Stomach (tissue), 9 donors: ENCODE results near the gene TMEM131. TPM values are rescaled to one million over a fixed set of nuclear protein-coding genes. Genes with fewer than 3 reads are reported as not detected.

Experiments used
- DNase-seq, 2 donors: peaks; one replicate each; pipeline versions ENCODE4 v3.0.0 to v3.0.0-alpha.2; 2013 to 2019
- H3K27ac ChIP-seq, 5 donors: fragments of 200-600 bp in 4 of 5; sonication (generic) in 4 of 5; one replicate each; pipeline ENCODE4 v1.5.1; 2013 to 2019; ENCODE audit warnings: mild to moderate bottlenecking in 1 of 5, moderate library complexity in 1 of 5
- H3K27me3 ChIP-seq, 3 donors: fragments of 200-600 bp; sonication (generic); one replicate each; pipeline ENCODE4 v1.5.1; 2017 to 2019; ENCODE audit warnings: mixed run types in 1 of 3
- H3K36me3 ChIP-seq, 4 donors: fragments of 200-600 bp; sonication (generic); 1 replicate in 3 of 4; 2 replicates in 1 of 4; pipeline ENCODE4 v1.5.1; 2016 to 2019
- H3K4me1 ChIP-seq, 4 donors: fragments of 200-600 bp; sonication (generic); one replicate each; pipeline ENCODE4 v1.5.1; 2016 to 2019
- H3K4me3 ChIP-seq, 4 donors: fragments of 200-600 bp; sonication (generic) in 3 of 4; one replicate each; pipeline ENCODE4 v1.5.1; 2016 to 2019; ENCODE audit warnings: mild to moderate bottlenecking in 1 of 4
- H3K9me3 ChIP-seq, 4 donors: fragments of 200-600 bp; sonication (generic); one replicate each; pipeline ENCODE4 v1.5.1; 2016 to 2019
- CTCF ChIP-seq, 7 experiments: fragments of 450-650 bp in 4 of 7; fragments of 200-600 bp in 3 of 7; sonication (generic) in 3 of 7; IDR thresholded peaks; one replicate each; pipeline ENCODE4 v1.5.1; 2016 to 2019; ENCODE audit warnings: antibody characterized with exemption in 7 of 7, control low read depth in 2 of 7, mild to moderate bottlenecking in 1 of 7
- EP300 ChIP-seq: sonication (generic); formaldehyde crosslinking; IDR thresholded peaks from one replicate; pipeline ENCODE4 v1.6.1; 2017; ENCODE audit warnings: antibody characterized with exemption
- POLR2A ChIP-seq, 4 donors: fragments of 450-650 bp; IDR thresholded peaks; one replicate each; pipeline ENCODE4 v1.6.1; 2016; ENCODE audit warnings: antibody characterized with exemption in 4 of 4, control low read depth in 2 of 4, mild to moderate bottlenecking in 1 of 4, moderate library complexity in 1 of 4
- POLR2AphosphoS5 ChIP-seq, 3 donors: sonication (generic); formaldehyde crosslinking; IDR thresholded peaks; one replicate each; pipeline ENCODE4 v1.6.1; 2016; ENCODE audit warnings: antibody characterized with exemption in 3 of 3
- WGBS, 5 donors: extraction: QIAGEN DNeasy Blood & Tissue Kit in 3 of 5; methylation state at CpG; one replicate each; pipeline versions ENCODE4 v1.1.5 to v1.1.7; 2013 to 2018; 5-methylcytosine and 5-hydroxymethylcytosine counted together
- intact Hi-C: fragments of 100-400 bp; cut with DNase I; formaldehyde crosslinking; loops from one replicate; pipeline ENCODE4 v1.15.1; 2023; ENCODE audit warnings: low total_unique reads
- polyA plus RNA-seq, 3 donors: library from polyadenylated mRNA; stranded (reverse); fragments of 200-250 nt; gene quantifications; one replicate each; pipeline ENCODE4 v1.2.3, GENCODE V29; 2013
- total RNA-seq, 5 donors: library from RNA; depleted of rRNA; stranded (reverse); fragments of >200 nt; gene quantifications; one replicate each; pipeline versions ENCODE4 v1.1.0 to v1.2.3, GENCODE V29; 2014 to 2016
- donor health status: healthy with polysubstance abuse.
- donor health status: Bipolar disorder and iron deficiency.
- donor health status: healthy.

The TMEM131 gene
- total and polyA plus RNA-seq, 8 donors, result 4.4 to 119 (median 43.1) TPM

- Histone ChIP-seq H3K36me3 (no peaks in the 10 kb centered on the region), H3K4me3 (no peak overlapping the region), H3K9me3 (no peaks in the 10 kb centered on the region), H3K27me3 (peaks cover 0 to 13% (median 0%) of the 10 kb centered on the region in 3 donors), H3K27ac (no peak overlapping the region), H3K4me1 (peaks cover 0 to 8% (median 3%) of the 10 kb centered on the region in 4 donors)
- TF ChIP-seq POLR2AphosphoS5 (IDR thresholded peaks at IDR 0.05), result no peak
- TF ChIP-seq POLR2A (IDR thresholded peaks at IDR 0.05), result no peak
- TF ChIP-seq EP300, result no peak
- no peak for TF ChIP-seq CTCF (IDR thresholded peaks at IDR 0.05)
- no peak for DNase-seq
- intact Hi-C loops, result no loop called here
- WGBS, 5 donors, result 67 to 81% (median 81%) methylated on average over 17 of the region's 17 CpGs
These were observed 271.2 kb downstream of the TMEM131 start for GRCh38 chr2:97724501-97724900.

- H3K4me3 ChIP-seq, result no peak overlapping the region
- TF ChIP-seq EP300 (no peak), POLR2A (IDR thresholded peaks at IDR 0.05) (no peak), POLR2AphosphoS5 (IDR thresholded peaks at IDR 0.05) (no peak), CTCF (IDR thresholded peaks at IDR 0.05) (no peak)
- peaks cover 0 to 8% (median 3%) of the 10 kb centered on the region in 4 donors for H3K4me1 ChIP-seq
- intact Hi-C loops, result no loop called here
- H3K36me3 ChIP-seq, result no peaks in the 10 kb centered on the region
- WGBS, 5 donors, result 55 to 75% (median 61%) methylated on average over 31 to 41 of the region's 41 CpGs
- H3K27me3 ChIP-seq, result peaks cover 0 to 13% (median 0%) of the 10 kb centered on the region in 3 donors
- H3K27ac ChIP-seq, result no peak overlapping the region
- DNase-seq, result no peak
- no peaks in the 10 kb centered on the region for H3K9me3 ChIP-seq
These were observed 271.7 kb downstream of the TMEM131 start for GRCh38 chr2:97724073-97724410.

GRCh38 chr2:97723156-97724072 is 272.3 kb downstream of the TMEM131 start:
- 80 to 89% (median 82%) methylated on average over 36 to 37 of the region's 37 CpGs for WGBS, 5 donors
- H3K4me1 ChIP-seq, result peaks cover 0 to 8% (median 3%) of the 10 kb centered on the region in 4 donors
- no peaks in the 10 kb centered on the region for H3K9me3 ChIP-seq
- TF ChIP-seq POLR2A (IDR thresholded peaks at IDR 0.05), result no peak
- TF ChIP-seq EP300, result no peak
- no peak for TF ChIP-seq CTCF (IDR thresholded peaks at IDR 0.05)
- TF ChIP-seq POLR2AphosphoS5 (IDR thresholded peaks at IDR 0.05), result no peak
- H3K27ac ChIP-seq, result no peak overlapping the region
- intact Hi-C loops, result no loop called here
- peaks cover 0 to 13% (median 0%) of the 10 kb centered on the region in 3 donors for H3K27me3 ChIP-seq
- no peaks in the 10 kb centered on the region for H3K36me3 ChIP-seq
- no peak for DNase-seq
- no peak overlapping the region for H3K4me3 ChIP-seq

GRCh38 chr2:97722227-97722626 is 273.5 kb downstream of the TMEM131 start:
- Histone ChIP-seq H3K27ac (no peak overlapping the region), H3K9me3 (no peaks in the 10 kb centered on the region), H3K27me3 (peaks cover 0 to 13% (median 0%) of the 10 kb centered on the region in 3 donors), H3K4me1 (no peaks in the 10 kb centered on the region), H3K36me3 (no peaks in the 10 kb centered on the region), H3K4me3 (no peak overlapping the region)
- WGBS, 5 donors, result 91 to 96% (median 95%) methylated on average over 6 of the region's 6 CpGs
- DNase-seq, result no peak
- TF ChIP-seq POLR2AphosphoS5 (IDR thresholded peaks at IDR 0.05), result no peak
- TF ChIP-seq CTCF (IDR thresholded peaks at IDR 0.05), result no peak
- TF ChIP-seq EP300, result no peak
- no peak for TF ChIP-seq POLR2A (IDR thresholded peaks at IDR 0.05)
- intact Hi-C loops, result no loop called here
